HFF-Myc (cell line): Measurements from ENCODE around the gene RASL12.

ENCODE experiments used
- DNase-seq: peaks from one replicate; pipeline ENCODE4 v3.0.0-alpha.2; 2011; ENCODE audit warnings: low read depth; ENCODE audit errors: extremely low read depth
- H3K4me3 ChIP-seq: replicated peaks from 2 replicates; pipeline ENCODE4 v1.5.1; 2011; ENCODE audit warnings: low read depth, mild to moderate bottlenecking, control low read depth, low read length
- CTCF ChIP-seq: IDR thresholded peaks from 2 replicates; pipeline ENCODE4 v1.5.1; 2012; ENCODE audit warnings: mild to moderate bottlenecking, low read depth, low read length, control low read depth; ENCODE audit errors: missing control alignments

The RASL12 gene

DNA sequence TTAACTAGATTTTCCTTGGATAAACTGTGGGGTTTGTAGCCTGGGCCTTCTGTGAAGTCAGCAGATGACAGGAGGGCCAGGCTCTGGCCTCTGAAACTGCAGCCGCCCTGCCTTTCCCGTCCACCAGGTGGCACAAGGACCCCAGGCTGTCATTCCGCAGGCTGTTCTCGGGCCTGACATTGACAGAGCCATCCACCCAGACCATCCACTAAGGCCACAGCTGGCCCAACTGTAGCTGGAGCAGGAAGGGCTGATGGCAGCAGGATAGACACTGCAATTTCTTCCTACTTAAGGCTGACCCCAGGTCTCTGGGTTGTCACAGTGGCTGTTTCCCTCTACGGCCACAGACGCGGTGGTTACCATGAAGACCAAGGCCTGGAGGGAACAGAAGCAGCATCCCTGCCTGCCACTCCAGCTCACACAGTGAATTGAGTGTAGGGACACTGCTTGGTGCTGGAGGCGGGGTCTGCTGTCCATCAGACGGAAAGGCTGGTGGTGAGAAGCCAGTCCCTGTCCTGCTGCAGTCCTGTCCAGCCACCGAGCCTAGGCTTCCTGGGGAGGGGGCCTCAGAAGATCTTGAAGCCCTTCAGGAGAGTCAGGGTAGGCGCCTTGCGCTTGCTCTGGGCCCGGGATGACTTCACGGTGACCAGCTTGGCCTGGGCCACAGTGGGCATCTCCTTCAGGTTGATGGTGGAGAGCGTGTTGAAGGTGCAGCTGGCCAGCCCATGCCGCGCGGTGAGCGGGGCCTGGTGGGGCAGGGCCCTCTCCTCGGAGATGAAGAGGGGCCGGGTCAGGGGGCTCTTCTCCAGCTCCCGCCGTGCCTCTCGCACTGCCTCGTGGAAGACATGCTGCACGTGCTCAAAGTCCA is 13.2 kb downstream of the RASL12 start:
- peak; percentile 41 for DNase-seq
- peak; percentile 95 for TF ChIP-seq CTCF
- H3K4me3 ChIP-seq = no peak overlapping the region

GRCh38 chr15:65052956-65053355 is 14.8 kb downstream of the RASL12 start:
- no peak for DNase-seq
- no peak for TF ChIP-seq CTCF
- H3K4me3 ChIP-seq = no peak overlapping the region

DNA sequence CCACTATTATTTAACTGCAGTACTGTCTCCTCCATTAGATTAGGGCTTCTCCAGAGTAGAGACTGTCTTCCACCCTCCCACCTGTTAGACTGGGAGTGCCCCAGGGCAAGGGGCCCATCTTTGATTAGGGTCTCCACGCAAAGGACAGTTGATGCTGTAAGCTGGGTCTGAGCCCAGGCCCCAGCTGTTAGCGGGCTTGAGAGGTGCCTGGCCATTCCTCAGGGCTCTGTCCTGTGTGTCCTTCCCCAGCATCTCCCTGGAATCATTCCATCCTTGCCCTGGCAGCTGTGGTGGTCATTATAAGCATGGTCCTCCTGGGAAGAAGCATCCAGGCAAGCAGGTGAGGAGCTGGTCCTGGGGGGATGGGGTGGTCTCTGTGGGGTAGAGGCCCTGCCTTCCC is 16.5 kb downstream of the RASL12 start:
- no peak overlapping the region for H3K4me3 ChIP-seq
- no peak for DNase-seq
- no peak for TF ChIP-seq CTCF

GRCh38 chr15:65050270-65050669 is 17.5 kb downstream of the RASL12 start:
- no peak for DNase-seq
- TF ChIP-seq CTCF = no peak
- no peak overlapping the region for H3K4me3 ChIP-seq

DNA sequence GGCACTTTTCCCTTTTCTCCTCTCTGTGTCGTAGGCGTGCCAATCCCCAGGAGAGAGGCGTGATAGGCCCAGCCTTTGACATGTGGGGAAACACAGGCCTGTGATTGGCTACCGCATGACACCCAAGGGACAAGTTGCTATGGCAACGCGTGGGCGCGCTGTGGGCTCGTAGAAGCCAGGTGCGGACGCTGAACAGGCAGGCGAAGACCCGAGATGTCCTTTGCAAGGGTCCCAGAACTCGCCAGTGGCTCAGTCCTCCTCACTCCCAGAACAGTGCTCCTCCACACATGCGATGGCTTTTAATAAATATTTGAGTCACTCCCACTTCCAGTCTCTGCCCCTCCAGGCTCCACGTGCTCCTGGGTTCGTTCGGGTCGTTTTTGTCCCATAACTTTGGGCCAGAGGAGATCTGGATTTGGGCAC is 18.4 kb downstream of the RASL12 start:
- DNase-seq = peak; percentile 93
- peak overlapping the region; percentile 33 for H3K4me3 ChIP-seq
- no peak for TF ChIP-seq CTCF

DNA sequence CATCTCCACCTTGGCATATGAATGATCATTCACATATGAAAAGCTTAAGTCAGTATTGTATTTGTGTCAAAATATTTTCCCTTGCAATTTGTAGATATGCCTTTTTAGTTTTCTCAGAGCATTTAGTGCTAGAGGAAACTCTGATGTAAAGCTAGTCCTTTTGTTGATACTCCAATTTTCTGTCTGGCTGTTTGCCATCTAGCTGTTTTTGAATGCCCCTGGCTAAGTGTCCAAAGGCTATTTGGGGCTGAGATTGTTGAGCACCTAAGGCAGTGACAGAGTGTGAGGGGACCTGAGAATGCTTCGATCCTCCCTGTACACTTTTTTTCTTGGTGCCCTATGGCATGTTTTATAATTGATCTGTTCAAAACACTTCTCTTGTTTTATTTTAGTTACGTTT is 19.6 kb downstream of the RASL12 start:
- H3K4me3 ChIP-seq = no peak overlapping the region
- DNase-seq = no peak
- TF ChIP-seq CTCF = no peak
